NOMO-1 treated with DMSO at 0.1 percent for 48 hours (cell line): ENCODE data around the gene SH2B3.
"Not testable (repeated sequence)": the region's sequence is repeated elsewhere in the genome, so short reads cannot be mapped to it uniquely, and the experiment has no call there.

Experiments used
- DNase-seq: peaks from one replicate; lab custom pipeline; 2025; ENCODE audit not compliant: unreplicated experiment; lab: John Stamatoyannopoulos, UW

SH2B3 gene

GRCh38 chr12:111457071-111457470 lies 51.3 kb downstream of the SH2B3 start:
- no peak for DNase-seq

- DNase-seq: no peak
These were observed 51.9 kb downstream of the SH2B3 start for GRCh38 chr12:111457577-111457976.

- no peak for DNase-seq
These were observed 52.9 kb downstream of the SH2B3 start for GRCh38 chr12:111458546-111459172.

GRCh38 chr12:111460111-111460510 lies 54.4 kb downstream of the SH2B3 start:
- not testable (repeated sequence) for DNase-seq

- DNase-seq: peak; percentile 84
These were observed 56.6 kb downstream of the SH2B3 start for GRCh38 chr12:111462210-111462769.

- no peak for DNase-seq
These were observed 61.6 kb downstream of the SH2B3 start for GRCh38 chr12:111467092-111467856.

- DNase-seq: no peak
These were observed 62.1 kb downstream of the SH2B3 start for GRCh38 chr12:111467857-111468241.

- no peak for DNase-seq
These were observed 63.7 kb downstream of the SH2B3 start for GRCh38 chr12:111469401-111469800.

- DNase-seq: no peak
These were observed 65.5 kb downstream of the SH2B3 start for GRCh38 chr12:111471236-111471635.

GRCh38 chr12:111482462-111482861 lies 76.7 kb downstream of the SH2B3 start:
- DNase-seq: no peak

- no peak for DNase-seq
These were observed 82.5 kb downstream of the SH2B3 start for GRCh38 chr12:111488271-111488670.

GRCh38 chr12:111488798-111489197 lies 83.1 kb downstream of the SH2B3 start:
- DNase-seq: no peak

GRCh38 chr12:111492979-111493378 lies 87.3 kb downstream of the SH2B3 start:
- DNase-seq: not testable (repeated sequence)

- peak; percentile 8 for DNase-seq
These were observed 89.0 kb downstream of the SH2B3 start for GRCh38 chr12:111494676-111495075.
